ENCODE measurements around the gene ZNF385B.
A peak's percentile ranks its signal among the peaks of the same experiment; 100 is the strongest.

Gene ZNF385B

GRCh38 chr2:179441551-179441950 is 419.9 kb downstream of the ZNF385B start:
- no peak overlapping the region for H3K14ac ChIP-seq (ENCODE audit: low read length)
- no peak overlapping the region for H4K8ac ChIP-seq (ENCODE audit: low read depth, low read length)
- no peak overlapping the region for H3K23ac ChIP-seq (ENCODE audit: low read length)
- DNase-seq, result no peak
- H3K18ac ChIP-seq (ENCODE audit: low read length), result no peak overlapping the region
- no peak overlapping the region for H3K27ac ChIP-seq (ENCODE audit: low read depth, low read length)
- no peaks in the 10 kb centered on the region for H3K79me1 ChIP-seq (ENCODE audit: low read length)
- H3K79me2 ChIP-seq (ENCODE audit: control insufficient read depth, insufficient read depth, low read length, poor library complexity), result no peaks in the 10 kb centered on the region
- no peak overlapping the region for H2BK5ac ChIP-seq (ENCODE audit: low read depth, low read length, poor library complexity)
- H3K9ac ChIP-seq (ENCODE audit: low read length), result no peak overlapping the region
- peaks cover 3 to 4% of the 10 kb centered on the region in 2 experiments for H3K4me1 ChIP-seq (ENCODE audit: control insufficient read depth in 1 of 2, insufficient read depth in 2 of 2, low read length in 2 of 2)
- no peaks in the 10 kb centered on the region for H3K9me3 ChIP-seq (ENCODE audit: insufficient read depth, low read depth, low read length)
- H3K27me3 ChIP-seq (ENCODE audit: insufficient read depth, low read length), result no peaks in the 10 kb centered on the region
- no peak overlapping the region for H2BK120ac ChIP-seq (ENCODE audit: insufficient read depth, low read length, poor library complexity)
- no peak overlapping the region for H2AFZ ChIP-seq (ENCODE audit: insufficient read depth, low read length, poor library complexity)
- WGBS (ENCODE audit: extremely low coverage, insufficient coverage, insufficient read length), result no CpG with 5 or more reads among the region's 2 CpGs
- no peak overlapping the region for H2BK12ac ChIP-seq (ENCODE audit: low read length)
- H3K36me3 ChIP-seq (ENCODE audit: control insufficient read depth in 1 of 2, insufficient read depth in 2 of 2, low read length in 2 of 2), result no peaks in the 10 kb centered on the region
- no peak overlapping the region for H3K4me2 ChIP-seq (ENCODE audit: low read length)
- no peak overlapping the region for H3K4ac ChIP-seq (ENCODE audit: low read depth, low read length)
- H3K4me3 ChIP-seq (ENCODE audit: low read depth, low read length), result no peak overlapping the region
- no peak overlapping the region for H4K91ac ChIP-seq (ENCODE audit: low read depth, low read length)
- H4K12ac ChIP-seq (ENCODE audit: low read depth, low read length), result no peak overlapping the region
- H2AK5ac ChIP-seq (ENCODE audit: low read length), result no peak overlapping the region

GRCh38 chr2:179440642-179441251 is 420.7 kb downstream of the ZNF385B start:
- Histone ChIP-seq H3K79me1 (ENCODE audit: low read length) (no peaks in the 10 kb centered on the region), H3K4me1 (ENCODE audit: control insufficient read depth in 1 of 2, insufficient read depth in 2 of 2, low read length in 2 of 2) (peaks cover 3 to 4% of the 10 kb centered on the region in 2 experiments), H2AFZ (ENCODE audit: insufficient read depth, low read length, poor library complexity) (no peak overlapping the region), H4K8ac (ENCODE audit: low read depth, low read length) (no peak overlapping the region), H3K27me3 (ENCODE audit: insufficient read depth, low read length) (no peaks in the 10 kb centered on the region), H2BK5ac (ENCODE audit: low read depth, low read length, poor library complexity) (no peak overlapping the region), H3K79me2 (ENCODE audit: control insufficient read depth, insufficient read depth, low read length, poor library complexity) (no peaks in the 10 kb centered on the region), H3K27ac (ENCODE audit: low read depth, low read length) (no peak overlapping the region), H3K23ac (ENCODE audit: low read length) (no peak overlapping the region), H2AK5ac (ENCODE audit: low read length) (no peak overlapping the region), H3K14ac (ENCODE audit: low read length) (no peak overlapping the region), H2BK12ac (ENCODE audit: low read length) (no peak overlapping the region), H4K91ac (ENCODE audit: low read depth, low read length) (no peak overlapping the region), H2BK120ac (ENCODE audit: insufficient read depth, low read length, poor library complexity) (no peak overlapping the region), H3K4ac (ENCODE audit: low read depth, low read length) (no peak overlapping the region), H4K12ac (ENCODE audit: low read depth, low read length) (no peak overlapping the region), H3K4me3 (ENCODE audit: low read depth, low read length) (no peak overlapping the region), H3K18ac (ENCODE audit: low read length) (no peak overlapping the region), H3K4me2 (ENCODE audit: low read length) (no peak overlapping the region), H3K9me3 (ENCODE audit: insufficient read depth, low read depth, low read length) (no peaks in the 10 kb centered on the region), H3K36me3 (ENCODE audit: control insufficient read depth in 1 of 2, insufficient read depth in 2 of 2, low read length in 2 of 2) (no peaks in the 10 kb centered on the region), H3K9ac (ENCODE audit: low read length) (no peak overlapping the region)
- WGBS (ENCODE audit: extremely low coverage, insufficient coverage, insufficient read length), result no CpG with 5 or more reads among the region's 5 CpGs
- DNase-seq, result peak; percentile 4 to 82

- no peak overlapping the region for H4K91ac ChIP-seq (ENCODE audit: low read depth, low read length)
- no peak overlapping the region for H2BK12ac ChIP-seq (ENCODE audit: low read length)
- H3K79me2 ChIP-seq (ENCODE audit: control insufficient read depth, insufficient read depth, low read length, poor library complexity), result no peaks in the 10 kb centered on the region
- no peak overlapping the region for H2BK120ac ChIP-seq (ENCODE audit: insufficient read depth, low read length, poor library complexity)
- H3K14ac ChIP-seq (ENCODE audit: low read length), result no peak overlapping the region
- no peak for DNase-seq
- no peak overlapping the region for H3K18ac ChIP-seq (ENCODE audit: low read length)
- no peak overlapping the region for H3K4me2 ChIP-seq (ENCODE audit: low read length)
- H3K79me1 ChIP-seq (ENCODE audit: low read length), result no peaks in the 10 kb centered on the region
- H3K9me3 ChIP-seq (ENCODE audit: insufficient read depth, low read depth, low read length), result no peaks in the 10 kb centered on the region
- no peak overlapping the region for H2BK5ac ChIP-seq (ENCODE audit: low read depth, low read length, poor library complexity)
- no CpG with 5 or more reads among the region's 4 CpGs for WGBS (ENCODE audit: extremely low coverage, insufficient coverage, insufficient read length)
- H3K4ac ChIP-seq (ENCODE audit: low read depth, low read length), result no peak overlapping the region
- no peak overlapping the region for H4K12ac ChIP-seq (ENCODE audit: low read depth, low read length)
- no peaks in the 10 kb centered on the region for H3K36me3 ChIP-seq (ENCODE audit: control insufficient read depth in 1 of 2, insufficient read depth in 2 of 2, low read length in 2 of 2)
- H4K8ac ChIP-seq (ENCODE audit: low read depth, low read length), result no peak overlapping the region
- H2AK5ac ChIP-seq (ENCODE audit: low read length), result no peak overlapping the region
- H3K27ac ChIP-seq (ENCODE audit: low read depth, low read length), result no peak overlapping the region
- H3K27me3 ChIP-seq (ENCODE audit: insufficient read depth, low read length), result no peaks in the 10 kb centered on the region
- H3K4me1 ChIP-seq (ENCODE audit: control insufficient read depth in 1 of 2, insufficient read depth in 2 of 2, low read length in 2 of 2), result peaks cover 3 to 4% of the 10 kb centered on the region in 2 experiments
- no peak overlapping the region for H3K23ac ChIP-seq (ENCODE audit: low read length)
- H3K9ac ChIP-seq (ENCODE audit: low read length), result no peak overlapping the region
- no peak overlapping the region for H3K4me3 ChIP-seq (ENCODE audit: low read depth, low read length)
- no peak overlapping the region for H2AFZ ChIP-seq (ENCODE audit: insufficient read depth, low read length, poor library complexity)
Measured at GRCh38 chr2:179438654-179439053, 422.8 kb downstream of the ZNF385B start.

GRCh38 chr2:179437430-179437829 is 424.0 kb downstream of the ZNF385B start:
- no peak overlapping the region for H3K27ac ChIP-seq (ENCODE audit: low read depth, low read length)
- H3K79me1 ChIP-seq (ENCODE audit: low read length), result no peaks in the 10 kb centered on the region
- no peak overlapping the region for H2AFZ ChIP-seq (ENCODE audit: insufficient read depth, low read length, poor library complexity)
- no peaks in the 10 kb centered on the region for H3K9me3 ChIP-seq (ENCODE audit: insufficient read depth, low read depth, low read length)
- no peak overlapping the region for H3K9ac ChIP-seq (ENCODE audit: low read length)
- no peak overlapping the region for H4K91ac ChIP-seq (ENCODE audit: low read depth, low read length)
- H3K4me3 ChIP-seq (ENCODE audit: low read depth, low read length), result no peak overlapping the region
- H3K4me1 ChIP-seq (ENCODE audit: control insufficient read depth in 1 of 2, insufficient read depth in 2 of 2, low read length in 2 of 2), result no peaks in the 10 kb centered on the region
- H3K4me2 ChIP-seq (ENCODE audit: low read length), result no peak overlapping the region
- no peak overlapping the region for H2BK120ac ChIP-seq (ENCODE audit: insufficient read depth, low read length, poor library complexity)
- H3K23ac ChIP-seq (ENCODE audit: low read length), result no peak overlapping the region
- H2BK5ac ChIP-seq (ENCODE audit: low read depth, low read length, poor library complexity), result no peak overlapping the region
- no peak overlapping the region for H2BK12ac ChIP-seq (ENCODE audit: low read length)
- H3K79me2 ChIP-seq (ENCODE audit: control insufficient read depth, insufficient read depth, low read length, poor library complexity), result no peaks in the 10 kb centered on the region
- H2AK5ac ChIP-seq (ENCODE audit: low read length), result no peak overlapping the region
- H3K36me3 ChIP-seq (ENCODE audit: control insufficient read depth in 1 of 2, insufficient read depth in 2 of 2, low read length in 2 of 2), result no peaks in the 10 kb centered on the region
- H4K12ac ChIP-seq (ENCODE audit: low read depth, low read length), result no peak overlapping the region
- no peaks in the 10 kb centered on the region for H3K27me3 ChIP-seq (ENCODE audit: insufficient read depth, low read length)
- H3K4ac ChIP-seq (ENCODE audit: low read depth, low read length), result no peak overlapping the region
- no peak overlapping the region for H3K18ac ChIP-seq (ENCODE audit: low read length)
- no peak overlapping the region for H4K8ac ChIP-seq (ENCODE audit: low read depth, low read length)
- WGBS (ENCODE audit: extremely low coverage, insufficient coverage, insufficient read length), result no CpG with 5 or more reads among the region's 3 CpGs
- no peak for DNase-seq
- no peak overlapping the region for H3K14ac ChIP-seq (ENCODE audit: low read length)
